Stimulated activated CD4-positive, alpha-beta T cell treated with anti-CD3 and anti-CD28 coated beads, Interleukin-15, amount 100 ng/mL, for 24 hours (primary cell): ENCODE results near the gene DGKI.

Source experiments
- DNase-seq: peaks from one replicate; pipeline ENCODE4 v3.0.0-alpha.2; 2020

Gene DGKI

GRCh38 chr7:137635874-137636273 is 210.9 kb downstream of the DGKI start:
- no peak for DNase-seq

DNA sequence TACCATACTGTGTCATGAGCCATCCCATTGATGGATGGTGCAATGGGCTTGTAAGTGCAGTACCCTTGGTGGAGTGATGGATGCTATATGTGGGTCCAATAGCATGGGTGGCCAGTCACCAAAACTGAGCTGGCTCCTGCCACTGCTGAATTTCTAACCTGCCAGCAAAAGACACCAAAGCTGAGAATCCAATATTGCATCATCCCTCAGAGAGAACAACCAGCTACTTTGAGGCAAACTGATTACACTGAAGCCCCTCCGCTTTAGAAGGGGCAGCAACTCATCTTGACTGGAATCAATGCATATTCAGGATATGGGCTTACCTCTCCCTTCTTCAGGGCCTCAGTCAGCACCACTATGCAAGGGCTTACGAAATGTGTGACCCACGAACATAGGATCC is 211.6 kb downstream of the DGKI start:
- no peak for DNase-seq

- DNase-seq, result no peak
Observed at GRCh38 chr7:137634356-137634755, 212.4 kb downstream of the DGKI start.

DNA sequence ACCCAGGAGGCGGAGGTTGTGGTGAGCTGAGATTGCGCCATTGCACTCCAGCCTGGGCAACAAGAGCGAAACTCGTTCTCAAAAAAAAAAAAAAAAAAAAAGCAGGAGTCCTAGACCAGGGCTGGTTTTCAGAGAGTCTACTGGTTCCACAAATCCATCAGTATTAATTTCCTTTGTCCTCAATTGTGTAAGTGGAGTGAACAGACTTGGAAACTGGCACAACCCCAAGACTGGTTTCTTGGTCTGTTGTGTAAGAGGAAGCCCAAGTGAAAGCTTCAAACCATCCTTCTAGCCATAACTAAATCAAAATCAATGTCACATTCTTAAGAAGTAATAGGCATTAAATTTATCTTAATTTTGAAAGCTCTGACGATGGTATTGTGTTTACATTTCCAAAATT is 213.6 kb downstream of the DGKI start:
- DNase-seq, result no peak

DNA sequence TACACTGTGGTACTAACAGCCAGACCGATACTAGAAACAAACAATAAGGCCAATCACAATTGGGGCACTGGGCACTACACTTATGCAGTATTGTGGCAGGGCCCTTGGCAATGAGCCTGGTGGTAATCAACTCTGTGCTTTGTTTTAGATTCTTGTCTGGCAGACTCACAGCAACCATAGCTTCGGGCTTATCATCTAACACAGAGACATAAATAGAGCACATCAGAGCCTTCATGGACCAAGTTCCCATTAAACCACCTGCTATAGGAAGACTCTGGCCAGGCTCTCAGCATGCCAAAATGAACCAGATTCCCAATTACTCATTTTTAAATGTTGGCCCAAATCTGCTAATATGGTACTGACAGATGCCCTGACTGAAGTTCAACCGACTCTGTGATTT is 218.6 kb downstream of the DGKI start:
- DNase-seq, result no peak

DNA sequence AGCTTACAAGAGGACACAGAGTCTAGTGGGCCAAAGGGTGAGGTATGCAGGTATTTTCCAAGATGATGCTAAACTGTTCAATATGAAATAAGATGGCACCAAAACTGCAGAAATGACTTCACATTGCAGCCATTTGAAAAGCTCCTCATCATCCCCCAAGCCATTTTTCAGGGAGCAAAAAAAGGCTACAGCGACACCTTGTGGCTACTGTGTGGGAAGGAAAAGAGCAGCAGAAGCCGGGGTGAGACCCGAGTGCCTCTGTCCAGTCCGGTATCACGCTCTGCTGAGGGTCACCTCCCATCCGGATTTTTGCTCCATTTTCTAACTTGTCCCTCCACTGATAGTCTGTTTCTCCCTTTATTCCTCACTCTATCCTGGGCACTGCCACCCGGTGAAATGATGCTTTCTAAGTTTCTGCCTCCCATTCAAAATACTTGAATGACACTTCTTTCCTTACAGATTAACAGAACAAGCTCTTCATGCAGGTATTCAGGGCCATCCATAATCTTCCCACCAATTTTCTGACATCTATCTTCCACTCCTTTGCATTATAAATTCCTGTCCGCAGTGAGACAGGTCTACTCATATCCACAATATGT is 220.2 kb downstream of the DGKI start:
- DNase-seq, result peak; percentile 53

- no peak for DNase-seq
Observed at GRCh38 chr7:137625197-137625596, 221.6 kb downstream of the DGKI start.

GRCh38 chr7:137619181-137619580 is 227.6 kb downstream of the DGKI start:
- DNase-seq, result no peak

GRCh38 chr7:137618748-137619147 is 228.0 kb downstream of the DGKI start:
- DNase-seq, result no peak

- DNase-seq, result no peak
Observed at GRCh38 chr7:137613006-137613525, 233.7 kb downstream of the DGKI start.

DNA sequence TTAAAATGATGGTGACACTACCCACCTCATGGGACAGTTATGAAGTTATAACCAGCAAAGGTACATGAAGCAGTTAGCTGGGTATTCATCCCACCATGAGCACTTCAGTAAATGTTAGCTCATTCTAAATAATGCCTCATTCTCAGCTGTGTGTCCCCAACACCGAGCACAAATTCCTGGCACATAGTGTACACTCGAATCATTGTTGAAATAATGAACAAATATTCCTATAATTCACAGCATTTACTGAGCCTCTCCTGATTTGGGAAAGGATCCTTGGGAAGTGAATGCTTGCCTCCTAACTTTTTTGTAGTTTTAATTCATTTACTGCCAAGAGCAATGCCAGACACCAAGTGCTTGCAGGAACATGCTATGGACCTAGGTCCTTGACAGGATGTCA is 235.2 kb downstream of the DGKI start:
- DNase-seq, result no peak

DNA sequence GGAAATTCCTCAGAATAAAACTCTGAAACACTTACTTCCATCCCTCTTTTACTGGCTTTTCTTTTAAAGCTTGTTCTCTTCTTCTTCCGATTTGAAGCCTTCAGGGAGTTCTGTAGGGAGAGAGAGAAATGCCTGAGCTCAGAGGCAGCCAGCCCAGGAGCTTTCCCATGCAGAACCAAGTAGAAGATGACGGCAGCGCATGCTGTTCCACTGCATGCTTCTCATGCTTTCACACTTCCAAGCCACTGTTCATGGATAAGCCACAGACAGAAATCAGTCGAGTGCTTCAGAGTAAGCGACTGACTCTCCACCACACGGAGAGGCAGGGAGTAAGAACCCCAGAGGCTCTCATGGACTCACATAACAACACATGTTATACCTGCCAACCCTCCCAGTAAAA is 237.3 kb downstream of the DGKI start:
- DNase-seq, result no peak

DNA sequence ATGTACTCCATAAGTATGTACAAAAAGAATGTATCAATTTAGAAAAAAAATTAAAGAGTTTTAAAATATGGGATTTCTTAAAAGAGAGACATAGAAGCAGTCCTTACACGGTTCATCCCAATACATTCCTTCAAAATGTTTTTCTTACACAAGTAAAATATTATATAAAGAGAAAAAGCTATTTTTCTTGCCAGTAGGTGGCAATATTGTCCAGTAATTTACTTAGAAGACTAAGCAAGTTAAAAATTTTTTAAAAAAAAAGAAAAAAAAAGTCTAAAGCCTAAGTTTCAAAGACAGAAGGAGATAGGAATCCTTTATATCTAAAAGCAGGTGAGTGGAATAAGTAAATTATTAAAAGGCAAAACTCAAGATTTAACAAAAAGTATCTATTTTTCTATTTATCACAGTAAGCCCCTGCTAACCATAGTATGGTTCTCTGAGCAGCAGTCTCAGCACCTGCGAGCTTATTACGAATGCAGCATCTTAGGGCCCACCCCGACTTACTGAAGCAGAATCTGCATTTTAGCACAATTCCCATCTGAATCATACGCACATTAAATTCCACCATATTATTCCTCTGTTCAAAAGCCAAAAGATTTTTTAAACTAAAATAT is 240.6 kb downstream of the DGKI start:
- DNase-seq, result no peak

- DNase-seq, result no peak
Observed at GRCh38 chr7:137603043-137603442, 243.7 kb downstream of the DGKI start.

DNA sequence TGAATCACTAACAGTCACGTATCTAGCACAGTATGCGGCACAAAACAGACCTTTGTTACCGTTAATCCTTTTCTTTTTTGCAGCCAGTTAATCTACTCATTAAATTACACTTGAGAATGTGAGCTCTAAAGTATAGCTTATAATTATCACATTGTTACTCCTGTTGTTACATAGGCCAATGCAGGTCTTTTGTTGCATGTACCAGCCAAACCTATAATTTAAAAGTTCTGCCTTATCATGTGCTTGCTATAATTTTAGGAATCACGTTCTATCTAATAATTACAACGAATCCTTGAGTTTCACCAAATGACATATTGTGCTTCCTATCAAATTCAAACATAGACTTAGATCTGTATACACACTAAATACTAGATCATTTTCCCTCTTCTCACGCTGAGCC is 245.1 kb downstream of the DGKI start:
- DNase-seq, result no peak

DNA sequence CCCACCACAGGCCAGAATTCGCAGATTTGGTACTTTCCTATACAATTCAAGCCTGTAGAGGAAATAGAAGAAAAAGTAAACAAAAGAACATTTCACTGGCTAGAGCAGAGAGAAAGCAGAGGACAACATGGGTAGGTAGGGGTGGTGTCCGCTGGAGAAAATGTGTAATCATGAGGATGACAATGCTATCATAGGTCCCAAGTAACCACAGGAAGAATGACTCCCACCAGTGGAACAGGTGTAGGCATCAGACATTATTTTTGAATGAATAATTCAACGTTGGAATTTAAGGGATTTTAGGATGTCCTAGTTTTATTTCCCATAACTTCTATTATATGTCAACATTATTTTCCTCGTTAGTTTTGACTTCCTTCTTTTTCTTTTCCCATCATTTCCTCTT is 248.9 kb downstream of the DGKI start:
- no peak for DNase-seq

GRCh38 chr7:137593115-137593711 is 253.6 kb downstream of the DGKI start:
- DNase-seq, result no peak

DNA sequence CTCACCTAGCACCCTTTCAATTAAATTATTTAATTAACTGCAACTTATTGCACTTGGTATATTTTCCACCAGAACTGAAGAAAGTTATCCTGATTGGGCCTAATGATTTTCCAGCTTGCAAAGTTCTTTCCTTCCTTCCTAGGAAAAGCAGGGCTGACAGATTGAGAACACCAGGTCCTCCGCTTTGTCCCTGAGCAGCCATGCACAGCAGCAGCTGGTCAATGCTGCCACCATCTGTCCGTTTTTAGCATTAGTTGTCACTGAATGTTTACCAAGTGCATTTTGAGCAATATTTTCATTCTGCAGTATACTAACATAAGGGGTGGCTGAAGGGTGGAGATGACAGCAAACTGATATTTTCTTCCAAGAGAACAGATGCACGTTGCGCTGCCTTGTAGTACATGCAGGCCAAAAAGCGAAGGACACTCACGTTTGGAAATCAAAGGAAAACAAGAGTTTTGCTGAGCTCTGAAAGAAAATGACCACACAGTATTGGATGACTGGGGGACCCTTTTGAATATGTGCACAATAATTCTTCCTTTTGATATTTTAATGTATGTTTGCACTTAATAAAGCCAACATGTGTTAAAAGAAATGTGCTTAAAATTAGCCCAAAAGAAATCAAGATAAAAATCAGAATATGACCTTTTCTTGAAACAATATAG is 254.4 kb downstream of the DGKI start:
- DNase-seq, result peak; percentile 10

- DNase-seq, result no peak
Observed at GRCh38 chr7:137591421-137591837, 255.3 kb downstream of the DGKI start.

DNA sequence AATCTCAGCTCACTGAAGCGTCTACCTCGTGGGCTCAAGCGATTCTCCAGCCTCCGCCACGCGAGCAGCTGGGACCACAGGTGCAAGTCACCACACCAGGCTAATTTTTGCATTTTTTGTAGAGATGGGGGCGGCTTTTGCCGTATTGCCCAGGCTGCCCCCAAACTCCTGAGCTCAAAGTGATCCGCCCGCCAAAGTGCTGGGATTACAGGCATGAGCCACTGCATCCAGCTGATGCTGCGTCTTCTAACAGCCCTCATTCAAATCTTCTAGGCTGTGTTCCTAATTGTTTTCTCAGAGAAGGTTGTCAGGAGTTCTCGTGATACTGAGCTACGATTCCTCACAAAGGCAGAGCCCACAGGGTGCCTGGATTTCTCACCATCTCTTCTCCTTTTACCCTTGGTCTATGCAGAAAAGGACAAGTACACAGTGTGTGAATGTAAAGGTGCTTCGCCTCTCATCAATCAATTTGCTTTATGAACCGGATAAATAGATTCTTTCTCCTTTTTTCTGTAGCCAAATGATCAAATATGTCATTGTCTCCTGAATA is 255.9 kb downstream of the DGKI start:
- DNase-seq, result no peak

DNA sequence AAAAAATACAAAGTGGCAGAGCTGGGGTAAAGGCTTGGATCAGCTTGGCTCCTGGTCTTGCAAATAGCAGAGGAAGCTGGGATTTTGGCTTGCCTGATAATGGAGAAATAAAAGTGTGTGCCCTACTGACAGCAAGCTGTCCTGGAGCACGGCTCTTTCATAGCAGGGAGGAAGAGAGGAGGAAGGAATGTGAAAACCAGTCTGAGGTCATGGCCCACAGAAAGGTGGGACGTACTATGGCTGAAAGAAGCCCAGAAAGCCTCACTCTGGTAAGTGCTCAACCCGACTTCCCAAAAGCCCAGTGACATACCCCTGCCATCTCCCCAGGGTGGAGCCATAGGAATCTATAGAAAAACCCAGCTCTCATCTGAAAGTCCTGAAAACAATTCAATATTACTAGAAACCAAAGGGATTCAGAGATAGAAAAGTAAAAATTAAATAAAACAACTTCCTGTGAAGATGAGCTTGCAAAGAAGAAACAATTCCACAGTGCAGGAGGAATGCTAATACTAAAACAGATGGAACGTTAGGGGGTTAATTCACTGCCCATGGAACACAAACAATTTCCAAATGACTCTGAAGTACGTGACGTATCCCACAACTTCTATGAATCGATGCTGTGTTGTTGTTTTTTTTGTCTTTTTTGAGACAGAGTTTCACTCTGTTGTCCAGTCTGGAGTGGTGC is 256.6 kb downstream of the DGKI start:
- DNase-seq, result no peak

- DNase-seq, result no peak
Observed at GRCh38 chr7:137587326-137587725, 259.4 kb downstream of the DGKI start.

- DNase-seq, result no peak
Observed at GRCh38 chr7:137585591-137585990, 261.2 kb downstream of the DGKI start.
